Nephron progenitor cell (in vitro differentiated cells): ENCODE results near the gene GRM3.

Experiments used
- DNase-seq: peaks from one replicate; pipeline ENCODE4 v3.0.0; 2021
- H3K27ac Mint-ChIP-seq: 2 replicates; pipeline ENCODE4 v1.8.0; 2021; ENCODE audit warnings: mild to moderate bottlenecking, moderate library complexity, mixed read lengths
- H3K27me3 Mint-ChIP-seq: 2 replicates; pipeline ENCODE4 v1.8.0; 2021; ENCODE audit warnings: mild to moderate bottlenecking, low read depth, mixed read lengths; ENCODE audit not compliant: poor library complexity
- H3K36me3 Mint-ChIP-seq: 2 replicates; pipeline ENCODE4 v1.8.0; 2021; ENCODE audit warnings: low read depth, mixed read lengths
- H3K4me1 Mint-ChIP-seq: 2 replicates; pipeline ENCODE4 v1.8.0; 2021; ENCODE audit warnings: mixed read lengths
- H3K4me3 Mint-ChIP-seq: 2 replicates; pipeline ENCODE4 v1.8.0; 2021; ENCODE audit warnings: mild to moderate bottlenecking, moderate library complexity, mixed read lengths
- H3K9me3 Mint-ChIP-seq: 2 replicates; pipeline ENCODE4 v1.8.0; 2021; ENCODE audit warnings: mild to moderate bottlenecking, moderate library complexity, mixed read lengths
- CTCF ChIP-seq: fragments of 200-600 bp; sonication (generic); IDR thresholded peaks from 2 replicates; pipeline ENCODE4 v1.5.0; 2021; ENCODE audit warnings: antibody characterized with exemption

GRM3 gene

GRCh38 chr7:86720306-86720705 is 76.6 kb downstream of the GRM3 start:
- Mint-ChIP-seq H3K9me3 (no peaks in the 10 kb centered on the region), H3K27me3 (no peaks in the 10 kb centered on the region), H3K4me3 (no peak overlapping the region), H3K27ac (no peak overlapping the region), H3K4me1 (no peaks in the 10 kb centered on the region), H3K36me3 (no peaks in the 10 kb centered on the region)
- no peak for TF ChIP-seq CTCF
- DNase-seq = no peak

GRCh38 chr7:86733783-86734182 is 90.1 kb downstream of the GRM3 start:
- no peak for DNase-seq
- no peak for TF ChIP-seq CTCF
- Mint-ChIP-seq H3K36me3 (peaks cover 14% of the 10 kb centered on the region), H3K27ac (no peak overlapping the region), H3K9me3 (peaks cover 26% of the 10 kb centered on the region), H3K27me3 (no peaks in the 10 kb centered on the region), H3K4me3 (no peak overlapping the region), H3K4me1 (no peaks in the 10 kb centered on the region)

- no peak for DNase-seq
Measured at GRCh38 chr7:86745013-86745745, 101.5 kb downstream of the GRM3 start.

GRCh38 chr7:86747698-86748097 is 104.0 kb downstream of the GRM3 start:
- DNase-seq = peak; percentile 5
- H3K36me3 Mint-ChIP-seq = no peaks in the 10 kb centered on the region
- no peak overlapping the region for H3K27ac Mint-ChIP-seq

More at GRCh38 chr7:86745013-86745745, 101.5 kb downstream of the GRM3 start:
- H3K4me1 Mint-ChIP-seq = peaks cover 27% of the 10 kb centered on the region
- peaks cover 5% of the 10 kb centered on the region for H3K27me3 Mint-ChIP-seq
- no peaks in the 10 kb centered on the region for H3K36me3 Mint-ChIP-seq
- peak overlapping the region; percentile 70 for H3K27ac Mint-ChIP-seq
- H3K4me3 Mint-ChIP-seq = no peak overlapping the region
- TF ChIP-seq CTCF = no peak
- no peaks in the 10 kb centered on the region for H3K9me3 Mint-ChIP-seq

GRCh38 chr7:86748201-86748600 is 104.5 kb downstream of the GRM3 start:
- no peak overlapping the region for H3K4me3 Mint-ChIP-seq

More at GRCh38 chr7:86747698-86748097, 104.0 kb downstream of the GRM3 start:
- Mint-ChIP-seq H3K9me3 (no peaks in the 10 kb centered on the region), H3K27me3 (peaks cover 5% of the 10 kb centered on the region), H3K4me3 (no peak overlapping the region), H3K4me1 (peaks cover 42% of the 10 kb centered on the region)
- no peak for TF ChIP-seq CTCF

More at GRCh38 chr7:86748201-86748600, 104.5 kb downstream of the GRM3 start:
- TF ChIP-seq CTCF = no peak
- peaks cover 5% of the 10 kb centered on the region for H3K27me3 Mint-ChIP-seq
- H3K9me3 Mint-ChIP-seq = no peaks in the 10 kb centered on the region
- H3K4me1 Mint-ChIP-seq = peaks cover 42% of the 10 kb centered on the region
- no peak for DNase-seq
- H3K36me3 Mint-ChIP-seq = no peaks in the 10 kb centered on the region
- no peak overlapping the region for H3K27ac Mint-ChIP-seq
